ENCODE results near the gene BASP1.

The BASP1 gene, protein sequence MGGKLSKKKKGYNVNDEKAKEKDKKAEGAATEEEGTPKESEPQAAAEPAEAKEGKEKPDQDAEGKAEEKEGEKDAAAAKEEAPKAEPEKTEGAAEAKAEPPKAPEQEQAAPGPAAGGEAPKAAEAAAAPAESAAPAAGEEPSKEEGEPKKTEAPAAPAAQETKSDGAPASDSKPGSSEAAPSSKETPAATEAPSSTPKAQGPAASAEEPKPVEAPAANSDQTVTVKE

DNA sequence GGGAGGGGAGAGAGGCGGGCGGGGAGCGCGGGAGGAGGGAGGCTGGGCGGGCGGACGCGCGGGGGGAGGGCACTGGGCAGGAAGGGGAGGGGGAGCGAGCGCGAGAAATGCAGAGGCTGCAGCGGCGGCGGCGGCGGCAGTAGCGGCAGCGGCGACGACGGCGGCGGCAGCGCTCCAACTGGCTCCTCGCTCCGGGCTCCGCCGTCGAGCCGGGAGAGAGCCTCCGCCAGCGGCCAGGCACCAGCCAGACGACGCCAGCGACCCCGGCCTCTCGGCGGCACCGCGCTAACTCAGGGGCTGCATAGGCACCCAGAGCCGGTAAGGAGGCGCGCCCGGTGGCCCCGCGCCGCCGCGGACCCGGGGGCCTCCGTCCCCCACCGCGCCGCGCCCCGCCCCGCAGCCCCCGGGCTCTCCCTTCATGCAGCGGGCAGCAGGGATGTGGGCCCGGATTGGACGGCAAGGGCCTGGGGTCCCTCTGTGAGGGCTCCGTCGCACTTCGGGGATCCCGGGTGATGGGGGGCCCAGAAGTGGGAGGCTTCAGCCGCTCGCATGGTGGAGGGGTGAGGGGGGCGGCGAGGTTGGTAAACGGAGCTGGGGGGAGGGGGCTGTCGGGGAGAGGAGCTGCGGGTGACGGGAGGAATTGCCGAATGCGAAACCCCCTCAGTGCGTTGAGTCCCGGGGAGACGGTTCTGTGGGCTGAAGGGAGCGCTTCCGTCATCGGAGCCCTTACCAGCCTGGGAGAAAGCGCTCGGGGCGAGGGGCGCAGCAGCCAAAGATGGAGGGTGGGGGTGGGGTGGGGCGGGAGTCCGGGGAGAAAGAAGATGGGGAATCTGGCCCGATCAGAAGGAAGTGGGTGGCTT, at the start of gene BASP1:
TSS of gene BASP1 (plus strand) at position 139 of the 860 bp plus-strand sequence. CDS start 57,586 bp downstream, outside the sequence.
- in situ Hi-C loops (cut with HindIII; ENCODE audit: low sequenced_read_pairs): no loop called here

GRCh38 chr5:17169507-17169906, 47.9 kb upstream of the BASP1 start:
- in situ Hi-C loops (cut with HindIII; ENCODE audit: low sequenced_read_pairs): no loop called here

DNA sequence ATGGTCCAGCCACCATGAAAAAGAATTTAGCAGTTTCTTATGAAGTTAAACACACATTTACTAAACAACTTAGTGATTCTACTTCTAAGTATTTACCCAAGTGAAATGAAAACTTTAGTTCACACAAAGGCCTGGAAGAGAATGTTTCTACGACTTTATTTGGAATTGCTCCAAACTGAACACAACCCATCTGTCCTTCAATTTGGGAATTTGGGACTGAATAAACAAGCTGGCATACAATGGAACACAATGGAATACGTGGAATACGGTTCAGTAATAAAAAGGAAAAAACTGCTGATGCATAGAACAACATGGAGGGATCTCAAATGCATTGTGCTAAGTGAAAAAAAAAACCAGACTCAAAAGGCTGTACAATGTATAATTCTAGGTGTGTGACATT, 44.6 kb upstream of the BASP1 start:
- in situ Hi-C loops (cut with HindIII; ENCODE audit: low sequenced_read_pairs): no loop called here

DNA sequence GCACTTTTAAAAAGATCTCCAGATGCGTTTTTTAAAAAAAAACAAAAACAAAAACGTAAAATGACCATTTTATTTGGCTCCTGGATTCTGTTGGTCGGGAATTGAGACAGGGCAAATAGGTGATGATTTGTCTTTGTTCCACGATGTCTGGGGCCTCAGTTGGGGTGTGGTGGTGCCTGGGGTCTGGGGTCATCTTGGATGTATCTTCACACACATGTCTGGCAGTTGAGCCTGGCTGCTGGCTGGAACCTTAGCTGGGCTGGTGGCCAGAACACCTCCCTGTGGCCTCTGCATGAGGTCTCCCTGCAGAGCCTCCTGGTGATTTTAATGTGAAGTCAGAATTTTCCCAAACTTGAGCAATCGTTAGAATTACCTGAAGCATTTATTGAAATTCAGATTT, 42.5 kb upstream of the BASP1 start:
- in situ Hi-C loops (cut with HindIII; ENCODE audit: low sequenced_read_pairs): loop anchor here (25.0 kb wide), 2 partner anchors 488 to 713 kb away; partner anchors contain the start of gene ZNF622

GRCh38 chr5:17177501-17178372, 39.7 kb upstream of the BASP1 start:
- in situ Hi-C loops (cut with HindIII; ENCODE audit: low sequenced_read_pairs): loop anchor here (25.0 kb wide), 2 partner anchors 490 to 715 kb away; partner anchors contain the start of gene ZNF622

GRCh38 chr5:17178373-17178675, 39.1 kb upstream of the BASP1 start:
- in situ Hi-C loops (cut with HindIII; ENCODE audit: low sequenced_read_pairs): loop anchor here (25.0 kb wide), 2 partner anchors 491 to 716 kb away; partner anchors contain the start of gene ZNF622

GRCh38 chr5:17180330-17180843, 37.0 kb upstream of the BASP1 start:
- in situ Hi-C loops (cut with HindIII; ENCODE audit: low sequenced_read_pairs): loop anchor here (25.0 kb wide), 2 partner anchors 493 to 718 kb away; partner anchors contain the start of gene ZNF622

- in situ Hi-C loops (cut with HindIII; ENCODE audit: low sequenced_read_pairs): loop anchor here (25.0 kb wide), 2 partner anchors 494 to 719 kb away; partner anchors contain the start of gene ZNF622
These were observed 36.3 kb upstream of the BASP1 start for GRCh38 chr5:17180864-17181723.

GRCh38 chr5:17182494-17182893, 34.9 kb upstream of the BASP1 start:
- in situ Hi-C loops (cut with HindIII; ENCODE audit: low sequenced_read_pairs): loop anchor here (25.0 kb wide), 2 partner anchors 495 to 720 kb away; partner anchors contain the start of gene ZNF622

GRCh38 chr5:17182981-17183380, 34.5 kb upstream of the BASP1 start:
- in situ Hi-C loops (cut with HindIII; ENCODE audit: low sequenced_read_pairs): loop anchor here (25.0 kb wide), 2 partner anchors 496 to 721 kb away; partner anchors contain the start of gene ZNF622

DNA sequence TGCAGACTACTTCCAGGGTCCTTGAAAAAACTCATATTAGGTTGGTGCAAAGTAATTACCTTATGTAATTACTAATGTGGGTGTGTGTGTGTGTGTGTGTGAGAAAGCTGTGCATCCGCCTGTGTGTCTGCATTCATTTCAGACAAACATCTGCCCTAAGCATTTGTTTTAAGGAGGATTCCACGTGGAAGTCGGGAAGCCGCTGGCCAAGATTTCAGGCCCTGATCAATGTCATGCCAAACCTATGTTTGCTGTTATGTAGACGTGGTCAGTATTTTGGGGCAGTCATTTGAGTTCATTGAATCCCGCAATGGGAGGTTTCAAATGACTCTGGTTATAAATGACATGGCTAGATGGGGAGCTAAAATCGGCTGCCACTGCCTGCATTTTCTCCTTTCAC, 33.6 kb upstream of the BASP1 start:
- in situ Hi-C loops (cut with HindIII; ENCODE audit: low sequenced_read_pairs): loop anchor here (25.0 kb wide), 2 partner anchors 497 to 722 kb away; partner anchors contain the start of gene ZNF622

DNA sequence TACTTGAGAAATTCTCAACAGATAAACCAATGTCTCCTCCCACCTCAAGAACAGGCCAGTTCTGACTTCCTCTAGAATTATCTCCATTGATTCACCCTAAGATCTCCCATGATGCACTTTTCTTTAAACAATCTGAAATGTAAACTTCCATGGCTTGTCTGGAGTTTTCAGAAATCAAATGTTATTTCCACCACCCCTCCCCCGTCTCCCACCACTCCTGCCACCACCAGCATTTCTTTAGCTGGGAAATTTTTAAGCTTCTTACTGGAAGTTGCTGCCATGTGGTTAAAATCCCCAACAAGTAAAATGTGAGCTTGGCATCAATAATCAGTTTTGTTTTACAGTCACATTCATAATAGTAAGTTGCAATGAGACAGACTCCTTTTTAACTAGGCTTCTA, 32.8 kb upstream of the BASP1 start:
- in situ Hi-C loops (cut with HindIII; ENCODE audit: low sequenced_read_pairs): loop anchor here (25.0 kb wide), 2 partner anchors 497 to 722 kb away; partner anchors contain the start of gene ZNF622

DNA sequence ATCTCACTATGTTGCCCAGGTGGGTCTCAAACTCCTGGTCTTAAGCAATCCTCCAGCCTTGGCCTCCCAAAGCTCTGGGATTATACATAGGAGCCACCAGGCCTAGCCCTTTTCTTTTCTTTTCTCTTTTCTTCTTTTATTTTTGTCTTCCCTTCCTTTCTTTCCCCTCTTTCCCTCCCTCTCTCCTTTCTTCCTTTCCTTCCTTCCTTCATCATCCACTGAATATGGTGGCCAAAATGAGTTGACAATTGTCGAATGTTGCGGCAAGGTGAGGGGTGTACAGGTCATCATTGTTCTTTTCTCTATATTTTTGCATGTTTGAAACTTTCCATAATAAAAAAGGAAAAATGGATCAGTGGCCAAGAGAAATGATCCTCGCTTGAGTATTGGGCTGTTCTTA, 32.1 kb upstream of the BASP1 start:
- in situ Hi-C loops (cut with HindIII; ENCODE audit: low sequenced_read_pairs): loop anchor here (25.0 kb wide), 2 partner anchors 498 to 723 kb away; partner anchors contain the start of gene ZNF622

- in situ Hi-C loops (cut with HindIII; ENCODE audit: low sequenced_read_pairs): loop anchor here (25.0 kb wide), 2 partner anchors 498 to 723 kb away; partner anchors contain the start of gene ZNF622
These were observed 31.7 kb upstream of the BASP1 start for GRCh38 chr5:17185773-17186172.

- in situ Hi-C loops (cut with HindIII; ENCODE audit: low sequenced_read_pairs): loop anchor here (25.0 kb wide), 2 partner anchors 499 to 724 kb away; partner anchors contain the start of gene ZNF622
These were observed 31.2 kb upstream of the BASP1 start for GRCh38 chr5:17186256-17186655.

GRCh38 chr5:17187011-17187785, 30.2 kb upstream of the BASP1 start:
- in situ Hi-C loops (cut with HindIII; ENCODE audit: low sequenced_read_pairs): loop anchor here (25.0 kb wide), 2 partner anchors 500 to 725 kb away; partner anchors contain the start of gene ZNF622

- in situ Hi-C loops (cut with HindIII; ENCODE audit: low sequenced_read_pairs): loop anchor here (25.0 kb wide), 2 partner anchors 500 to 725 kb away; partner anchors contain the start of gene ZNF622
These were observed 29.7 kb upstream of the BASP1 start for GRCh38 chr5:17187786-17188170.

DNA sequence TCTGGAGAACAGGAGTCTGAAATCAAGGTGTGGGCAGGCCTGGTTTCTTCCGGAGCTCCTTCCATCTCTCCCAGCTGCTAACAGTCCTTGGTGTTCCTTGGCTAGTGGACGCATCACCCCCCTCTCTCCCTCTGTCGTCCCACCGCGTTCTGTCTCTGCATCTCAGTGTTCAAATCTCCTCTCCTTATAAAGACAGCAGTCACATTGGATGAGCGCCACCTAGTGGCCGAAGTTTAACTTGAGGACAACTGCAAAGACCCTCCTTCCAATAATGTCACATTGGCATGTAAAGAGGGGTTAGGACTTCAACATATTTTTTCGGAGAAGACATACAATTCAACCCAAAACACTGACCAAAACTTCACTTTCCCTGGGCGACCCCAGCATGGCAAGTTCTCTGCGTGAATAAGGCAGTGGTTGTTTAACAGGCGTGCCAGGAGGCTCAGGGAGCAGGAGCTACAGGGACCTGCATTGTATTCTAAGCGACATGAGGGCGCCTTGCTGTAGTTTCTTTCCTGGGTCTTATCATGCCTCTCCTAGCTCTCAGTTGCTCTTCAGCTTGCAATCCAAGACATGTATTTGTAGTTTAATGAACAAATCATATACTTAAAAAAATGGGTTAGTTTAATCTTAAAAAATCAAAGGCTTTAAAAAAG, 27.9 kb upstream of the BASP1 start:
- in situ Hi-C loops (cut with HindIII; ENCODE audit: low sequenced_read_pairs): loop anchor here (5.0 to 25.0 kb wide), 3 partner anchors 392 to 727 kb away; partner anchors contain the start of gene ZNF622
